Activated CD4-positive, alpha-beta T cell treated with anti-CD3 and anti-CD28 coated beads, Interleukin-2, amount 50 U/mL, for 16 hours (primary cell): ENCODE data around the gene GALNT8.
"Not testable (repeated sequence)": the region's sequence is repeated elsewhere in the genome, so short reads cannot be mapped to it uniquely, and the experiment has no call there.

Experiments used
- DNase-seq: peaks from one replicate; pipeline ENCODE4 v3.0.0-alpha.2; 2020

GALNT8 gene, protein sequence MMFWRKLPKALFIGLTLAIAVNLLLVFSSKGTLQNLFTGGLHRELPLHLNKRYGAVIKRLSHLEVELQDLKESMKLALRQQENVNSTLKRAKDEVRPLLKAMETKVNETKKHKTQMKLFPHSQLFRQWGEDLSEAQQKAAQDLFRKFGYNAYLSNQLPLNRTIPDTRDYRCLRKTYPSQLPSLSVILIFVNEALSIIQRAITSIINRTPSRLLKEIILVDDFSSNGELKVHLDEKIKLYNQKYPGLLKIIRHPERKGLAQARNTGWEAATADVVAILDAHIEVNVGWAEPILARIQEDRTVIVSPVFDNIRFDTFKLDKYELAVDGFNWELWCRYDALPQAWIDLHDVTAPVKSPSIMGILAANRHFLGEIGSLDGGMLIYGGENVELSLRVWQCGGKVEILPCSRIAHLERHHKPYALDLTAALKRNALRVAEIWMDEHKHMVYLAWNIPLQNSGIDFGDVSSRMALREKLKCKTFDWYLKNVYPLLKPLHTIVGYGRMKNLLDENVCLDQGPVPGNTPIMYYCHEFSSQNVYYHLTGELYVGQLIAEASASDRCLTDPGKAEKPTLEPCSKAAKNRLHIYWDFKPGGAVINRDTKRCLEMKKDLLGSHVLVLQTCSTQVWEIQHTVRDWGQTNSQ

GRCh38 chr12:4719821-4720636, at the start of gene GALNT8:
Gene GALNT8 (plus strand): TSS chr12:4720400. CDS start chr12:4720678, 278 bp downstream.
- no peak for DNase-seq

DNA sequence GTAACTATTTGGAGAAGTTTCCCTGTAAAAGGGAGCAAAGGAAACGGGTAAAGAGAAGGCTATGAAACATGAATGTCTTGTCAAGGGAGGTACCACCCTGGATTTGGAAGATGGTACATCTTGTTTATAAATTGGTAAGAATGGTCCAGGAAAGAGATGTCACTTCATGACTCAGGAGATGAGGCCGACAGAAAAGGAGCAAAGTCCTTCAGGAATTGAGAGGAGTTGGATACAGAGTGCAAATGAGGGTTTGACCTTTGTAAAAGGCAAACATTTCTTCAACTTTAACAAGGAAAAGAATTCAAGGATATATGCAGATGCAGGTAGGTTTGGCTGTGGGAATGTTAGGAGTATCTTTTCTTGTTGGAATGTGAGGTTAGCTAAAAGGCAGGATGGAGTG, 40.5 kb upstream of the GALNT8 start:
- DNase-seq = no peak

GRCh38 chr12:4681732-4682131, 38.5 kb upstream of the GALNT8 start:
- DNase-seq = no peak

GRCh38 chr12:4685317-4685716, 34.9 kb upstream of the GALNT8 start:
- DNase-seq = no peak

DNA sequence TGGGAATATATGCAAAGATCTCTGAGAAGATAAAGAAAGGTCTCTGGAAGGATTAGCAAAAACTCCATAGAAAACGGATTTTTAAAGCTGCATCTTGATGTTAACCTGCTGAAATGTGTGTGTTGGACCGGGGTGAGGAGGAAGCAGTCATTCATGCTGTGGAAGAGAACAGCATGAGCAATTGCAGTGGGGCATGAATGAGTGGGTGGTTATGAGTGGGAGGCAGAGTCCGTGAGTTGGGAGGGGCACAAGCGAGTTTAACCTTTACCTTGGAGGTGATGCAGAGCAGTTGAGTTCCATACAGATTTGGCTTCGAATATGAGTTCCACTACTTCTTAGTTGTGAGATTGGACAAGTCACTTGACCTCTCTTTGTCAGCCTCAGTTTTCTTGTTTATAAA, 29.4 kb upstream of the GALNT8 start:
- no peak for DNase-seq

GRCh38 chr12:4700621-4701026, 19.6 kb upstream of the GALNT8 start:
- DNase-seq = no peak

DNA sequence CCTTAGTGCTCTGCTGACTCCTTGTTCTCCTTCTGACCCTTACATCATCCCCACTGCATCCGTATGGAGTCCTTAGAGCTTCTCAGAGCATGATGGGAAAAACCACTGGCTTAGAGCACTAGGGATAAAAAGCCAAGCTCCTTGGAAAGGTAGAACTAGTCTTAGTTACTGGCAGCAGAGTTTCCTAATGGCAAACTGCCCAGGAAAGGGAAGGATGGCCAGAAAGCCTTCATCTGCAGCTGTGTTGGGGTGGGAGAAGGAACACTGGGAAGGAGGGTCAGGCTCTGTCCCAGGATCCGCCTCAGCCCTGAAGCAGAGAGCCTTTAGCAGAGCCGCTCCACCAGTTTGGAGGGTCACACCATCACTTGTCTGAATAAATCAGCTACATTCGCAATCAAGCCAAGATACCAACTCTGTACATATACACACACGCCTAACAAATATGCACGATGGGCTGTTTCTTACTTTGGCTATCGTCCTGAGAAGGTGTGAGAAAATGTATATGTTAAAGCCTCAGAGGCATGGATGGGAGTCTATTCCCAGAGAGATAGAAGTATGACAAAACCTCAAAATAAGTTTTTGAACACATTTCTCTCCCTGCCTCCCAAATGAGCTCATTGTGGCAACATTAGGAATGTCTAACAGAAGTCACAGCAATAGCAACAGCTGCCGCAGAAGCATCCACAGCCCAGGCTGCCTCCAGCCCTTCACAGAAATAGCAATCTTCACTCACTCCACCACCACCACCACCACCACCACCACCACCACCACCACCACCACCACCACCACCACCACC, 18.6 kb upstream of the GALNT8 start:
- DNase-seq = no peak

- no peak for DNase-seq
Measured at GRCh38 chr12:4703676-4704075, 16.5 kb upstream of the GALNT8 start.

DNA sequence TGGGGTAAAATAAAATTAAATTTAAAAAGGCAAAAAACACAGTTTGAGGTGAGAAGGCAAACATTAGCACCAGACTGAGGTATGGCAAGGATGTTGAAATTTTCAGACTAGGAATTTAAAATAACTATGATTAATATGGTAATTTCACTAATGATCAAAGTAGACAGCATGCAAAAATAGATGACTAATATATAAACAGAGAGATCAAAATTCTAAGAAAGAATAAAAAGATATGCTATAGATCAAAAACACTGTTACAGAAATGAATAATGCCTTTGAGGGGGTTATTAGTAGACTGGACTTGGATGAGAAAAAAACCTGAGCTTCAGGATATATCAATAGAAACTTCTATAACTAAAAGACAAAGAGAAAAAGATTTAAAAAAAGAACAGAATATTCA, 14.4 kb upstream of the GALNT8 start:
- DNase-seq = peak; percentile 3

- no peak for DNase-seq
Measured at GRCh38 chr12:4707306-4707705, 12.9 kb upstream of the GALNT8 start.

DNA sequence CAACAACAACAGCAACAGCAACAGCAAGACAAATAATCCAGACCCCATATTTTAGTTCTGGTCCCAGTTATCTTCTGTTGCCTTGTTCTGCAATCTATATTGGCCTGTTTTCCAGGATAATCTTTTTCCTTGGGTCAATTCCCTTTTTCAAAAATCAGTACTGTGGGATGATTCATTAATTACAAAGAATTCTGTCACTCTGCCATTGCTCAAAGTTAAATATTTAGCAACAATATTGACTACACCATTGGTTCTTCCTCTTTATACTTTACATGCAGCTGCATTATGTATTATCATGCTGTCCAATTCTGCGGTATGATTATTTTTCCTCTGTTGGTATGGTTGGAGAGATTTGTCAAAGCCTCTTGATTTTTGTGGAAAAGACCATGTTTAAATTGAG, 10.1 kb upstream of the GALNT8 start:
- no peak for DNase-seq

DNA sequence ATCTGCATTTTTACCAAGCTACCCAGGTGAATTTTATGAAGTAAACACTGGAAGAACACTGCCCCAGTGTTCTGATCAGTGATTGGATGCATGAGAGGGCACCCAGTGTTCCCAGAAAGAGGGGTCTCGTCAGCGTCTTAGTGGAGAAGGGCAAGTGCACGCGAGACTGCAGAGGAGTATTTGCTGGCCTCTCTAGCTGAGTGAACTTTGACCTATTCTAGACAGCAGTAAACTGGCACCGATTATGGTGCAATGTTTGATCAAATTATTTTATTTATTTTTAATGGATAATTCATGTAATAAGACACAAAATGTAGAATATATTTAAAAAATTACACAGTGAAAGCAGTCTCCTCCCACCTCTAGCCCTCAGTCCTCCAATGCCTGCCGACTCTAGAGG, 5.3 kb upstream of the GALNT8 start:
- DNase-seq = no peak

- DNase-seq = no peak
Measured at GRCh38 chr12:4717806-4718205, 2.4 kb upstream of the GALNT8 start.

DNA sequence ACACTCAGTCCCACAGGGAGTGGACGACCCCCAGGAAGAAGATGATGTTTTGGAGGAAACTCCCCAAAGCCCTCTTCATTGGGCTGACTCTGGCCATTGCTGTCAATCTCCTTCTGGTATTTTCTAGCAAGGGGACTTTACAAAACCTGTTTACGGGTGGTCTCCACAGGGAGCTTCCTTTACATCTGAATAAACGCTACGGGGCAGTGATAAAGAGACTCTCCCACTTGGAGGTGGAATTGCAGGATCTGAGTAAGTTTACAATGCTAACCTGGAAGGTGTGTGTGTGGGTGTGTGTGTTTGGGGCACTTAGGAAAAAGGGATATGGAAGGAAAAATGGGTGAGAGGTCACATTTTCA, 416 bp downstream of the GALNT8 start:
- no peak for DNase-seq

DNA sequence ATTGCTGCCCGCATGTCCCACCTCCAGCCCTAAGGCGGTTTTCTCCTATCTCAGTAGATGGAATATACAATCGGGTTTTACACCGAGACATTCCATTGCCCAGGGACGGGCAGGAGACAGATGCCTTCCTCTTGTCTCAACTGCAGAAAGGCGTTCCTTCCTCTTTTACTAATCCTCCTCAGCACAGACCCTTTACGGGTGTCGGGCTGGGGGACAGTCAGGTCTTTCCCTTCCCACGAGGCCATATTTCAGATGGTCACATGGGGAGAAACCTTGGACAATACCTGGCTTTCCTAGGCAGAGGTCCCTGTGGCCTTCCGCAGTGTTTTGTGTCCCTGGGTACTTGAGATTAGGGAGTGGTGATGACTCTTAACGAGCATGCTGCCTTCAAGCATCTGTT, 1.4 kb downstream of the GALNT8 start:
- DNase-seq = not testable (repeated sequence)

DNA sequence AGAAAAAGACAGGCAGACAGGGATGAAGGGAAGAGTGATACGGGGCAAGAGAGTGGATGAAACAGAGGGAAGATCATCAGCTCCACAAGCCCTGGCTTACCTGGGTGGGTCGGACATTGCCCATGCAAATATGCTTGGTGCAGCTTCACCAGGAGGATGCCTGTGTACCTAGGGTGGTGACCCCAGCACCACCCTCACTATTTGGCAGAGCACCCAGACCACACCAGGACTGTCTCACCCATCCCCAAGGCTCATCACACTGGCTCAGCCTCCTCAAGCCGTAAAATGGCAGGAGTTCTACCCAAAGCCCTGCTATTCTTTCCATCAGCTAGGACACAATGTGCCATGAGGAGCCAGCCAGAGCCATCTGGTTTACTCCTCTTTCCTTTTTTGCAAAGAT, 3.0 kb downstream of the GALNT8 start:
- DNase-seq = no peak

- no peak for DNase-seq
Measured at GRCh38 chr12:4725057-4725456, 4.9 kb downstream of the GALNT8 start.

GRCh38 chr12:4734625-4735340, 14.6 kb downstream of the GALNT8 start:
- DNase-seq = no peak

- DNase-seq = no peak
Measured at GRCh38 chr12:4736091-4736490, 15.9 kb downstream of the GALNT8 start.

GRCh38 chr12:4738541-4738940, 18.3 kb downstream of the GALNT8 start:
- no peak for DNase-seq

GRCh38 chr12:4742416-4742970, 22.3 kb downstream of the GALNT8 start:
- DNase-seq = no peak

GRCh38 chr12:4743046-4743445, 22.8 kb downstream of the GALNT8 start:
- DNase-seq = no peak
